ENCODE data around the gene PUS3. TPM values are rescaled to one million over a fixed set of nuclear protein-coding genes. Genes with fewer than 3 reads are reported as not detected.

The PUS3 gene
- polyA plus RNA-seq, 1 donor from 2014 or later, result 15.5 TPM

GRCh38 chr11:125933030-125933813 is 30.2 kb upstream of the PUS3 start:
- no peak overlapping the region for H3K4me3 ChIP-seq (ENCODE audit: low read length)
- no peaks in the 10 kb centered on the region for H3K27me3 ChIP-seq (ENCODE audit: insufficient read depth, low read depth, low read length)
- TF ChIP-seq RAD21 (conservative IDR thresholded peaks at IDR 0.05), result no peak
- TF ChIP-seq SMC3 (conservative IDR thresholded peaks at IDR 0.05; ENCODE audit: poor library complexity), result no peak
- TF ChIP-seq, protein P1, sequence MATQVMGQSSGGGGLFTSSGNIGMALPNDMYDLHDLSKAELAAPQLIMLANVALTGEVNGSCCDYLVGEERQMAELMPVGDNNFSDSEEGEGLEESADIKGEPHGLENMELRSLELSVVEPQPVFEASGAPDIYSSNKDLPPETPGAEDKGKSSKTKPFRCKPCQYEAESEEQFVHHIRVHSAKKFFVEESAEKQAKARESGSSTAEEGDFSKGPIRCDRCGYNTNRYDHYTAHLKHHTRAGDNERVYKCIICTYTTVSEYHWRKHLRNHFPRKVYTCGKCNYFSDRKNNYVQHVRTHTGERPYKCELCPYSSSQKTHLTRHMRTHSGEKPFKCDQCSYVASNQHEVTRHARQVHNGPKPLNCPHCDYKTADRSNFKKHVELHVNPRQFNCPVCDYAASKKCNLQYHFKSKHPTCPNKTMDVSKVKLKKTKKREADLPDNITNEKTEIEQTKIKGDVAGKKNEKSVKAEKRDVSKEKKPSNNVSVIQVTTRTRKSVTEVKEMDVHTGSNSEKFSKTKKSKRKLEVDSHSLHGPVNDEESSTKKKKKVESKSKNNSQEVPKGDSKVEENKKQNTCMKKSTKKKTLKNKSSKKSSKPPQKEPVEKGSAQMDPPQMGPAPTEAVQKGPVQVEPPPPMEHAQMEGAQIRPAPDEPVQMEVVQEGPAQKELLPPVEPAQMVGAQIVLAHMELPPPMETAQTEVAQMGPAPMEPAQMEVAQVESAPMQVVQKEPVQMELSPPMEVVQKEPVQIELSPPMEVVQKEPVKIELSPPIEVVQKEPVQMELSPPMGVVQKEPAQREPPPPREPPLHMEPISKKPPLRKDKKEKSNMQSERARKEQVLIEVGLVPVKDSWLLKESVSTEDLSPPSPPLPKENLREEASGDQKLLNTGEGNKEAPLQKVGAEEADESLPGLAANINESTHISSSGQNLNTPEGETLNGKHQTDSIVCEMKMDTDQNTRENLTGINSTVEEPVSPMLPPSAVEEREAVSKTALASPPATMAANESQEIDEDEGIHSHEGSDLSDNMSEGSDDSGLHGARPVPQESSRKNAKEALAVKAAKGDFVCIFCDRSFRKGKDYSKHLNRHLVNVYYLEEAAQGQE (IDR thresholded peaks at IDR 0.05; ENCODE audit: borderline replicate concordance), result no peak
- no peak for TF ChIP-seq MXI1 (conservative IDR thresholded peaks at IDR 0.05; ENCODE audit: poor library complexity, severe bottlenecking)
- no peak for TF ChIP-seq TAF1 (IDR thresholded peaks at IDR 0.05; ENCODE audit: low read depth)
- TF ChIP-seq EP300 (conservative IDR thresholded peaks at IDR 0.05; ENCODE audit: poor library complexity, severe bottlenecking), result no peak
- H4K20me1 ChIP-seq (ENCODE audit: insufficient read depth), result no peaks in the 10 kb centered on the region
- no peaks in the 10 kb centered on the region for H3K9me2 ChIP-seq (ENCODE audit: insufficient read depth, low read length)
- H3K9me3 ChIP-seq (ENCODE audit: low read length), result no peaks in the 10 kb centered on the region
- no peaks in the 10 kb centered on the region for H3F3A ChIP-seq (ENCODE audit: insufficient read depth, low read length, poor library complexity, severe bottlenecking)
- H3K9ac ChIP-seq (ENCODE audit: low read length), result no peak overlapping the region
- H3K79me2 ChIP-seq (replicated peaks; ENCODE audit: insufficient read depth, low read length), result no peaks in the 10 kb centered on the region
- H3K36me3 ChIP-seq (ENCODE audit: insufficient read depth, low read length), result no peaks in the 10 kb centered on the region
- H3K27ac ChIP-seq (ENCODE audit: low read length), result no peak overlapping the region
- no peak overlapping the region for H2AFZ ChIP-seq (ENCODE audit: low read depth, low read length)
- H3K4me2 ChIP-seq (ENCODE audit: low read length), result no peak overlapping the region

DNA sequence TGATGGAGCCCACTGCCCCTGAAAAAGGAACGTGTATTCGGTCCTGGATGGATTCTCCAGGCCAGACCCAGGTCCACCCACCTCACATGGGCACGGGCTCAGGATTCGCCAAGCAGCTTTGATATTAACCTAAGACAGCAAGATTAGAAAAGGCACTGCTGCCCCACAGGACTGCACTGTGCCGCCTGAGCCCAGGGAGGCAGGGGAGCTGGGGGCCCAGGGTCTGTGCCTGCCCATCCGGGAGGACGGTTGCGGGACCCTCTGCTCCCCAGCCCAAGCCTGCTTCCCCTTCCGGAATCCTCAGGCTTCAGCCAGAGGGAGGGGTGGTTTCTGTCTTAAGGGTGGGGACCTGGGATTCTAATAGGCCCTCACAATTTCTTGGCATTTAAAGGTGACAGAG is 29.3 kb upstream of the PUS3 start:
- Histone ChIP-seq H3K27ac (ENCODE audit: low read length) (no peak overlapping the region), H3K4me3 (ENCODE audit: low read length) (no peak overlapping the region), H3K79me2 (replicated peaks; ENCODE audit: insufficient read depth, low read length) (no peaks in the 10 kb centered on the region), H3K27me3 (ENCODE audit: insufficient read depth, low read depth, low read length) (no peaks in the 10 kb centered on the region), H3K9ac (ENCODE audit: low read length) (no peak overlapping the region), H3K9me2 (ENCODE audit: insufficient read depth, low read length) (no peaks in the 10 kb centered on the region), H3K36me3 (ENCODE audit: insufficient read depth, low read length) (no peaks in the 10 kb centered on the region), H3K9me3 (ENCODE audit: low read length) (no peaks in the 10 kb centered on the region), H2AFZ (ENCODE audit: low read depth, low read length) (no peak overlapping the region), H3K4me2 (ENCODE audit: low read length) (no peak overlapping the region), H3F3A (ENCODE audit: insufficient read depth, low read length, poor library complexity, severe bottlenecking) (no peaks in the 10 kb centered on the region), H4K20me1 (ENCODE audit: insufficient read depth) (no peaks in the 10 kb centered on the region)
- no peak for TF ChIP-seq CTCF (IDR thresholded peaks at IDR 0.05; ENCODE audit: poor library complexity, severe bottlenecking)
- TF ChIP-seq RAD21 (conservative IDR thresholded peaks at IDR 0.05), result no peak
- TF ChIP-seq EP300 (conservative IDR thresholded peaks at IDR 0.05; ENCODE audit: poor library complexity, severe bottlenecking), result no peak
- TF ChIP-seq MXI1 (conservative IDR thresholded peaks at IDR 0.05; ENCODE audit: poor library complexity, severe bottlenecking), result no peak
- TF ChIP-seq, protein P1 (IDR thresholded peaks at IDR 0.05; ENCODE audit: borderline replicate concordance), result no peak
- no peak for TF ChIP-seq POLR2AphosphoS5 (IDR thresholded peaks at IDR 0.05)
- no peak for TF ChIP-seq TAF1 (IDR thresholded peaks at IDR 0.05; ENCODE audit: low read depth)
- TF ChIP-seq SMC3 (conservative IDR thresholded peaks at IDR 0.05; ENCODE audit: poor library complexity), result no peak
- TF ChIP-seq EZH2 (IDR thresholded peaks at IDR 0.05; ENCODE audit: borderline replicate concordance, insufficient read depth, low read length, poor library complexity, severe bottlenecking), result no peak

All from neural cell (in vitro differentiated cells).